ENCODE results near the gene TNK1. TPM values are rescaled to one million over a fixed set of nuclear protein-coding genes. Genes with fewer than 3 reads are reported as not detected.
"Not testable (repeated sequence)": the region's sequence is repeated elsewhere in the genome, so short reads cannot be mapped to it uniquely, and the experiment has no call there.

TNK1 gene
- total RNA-seq, 4 donors from 2014 or later, result 13.0 to 25.4 (median 19.7) TPM

DNA sequence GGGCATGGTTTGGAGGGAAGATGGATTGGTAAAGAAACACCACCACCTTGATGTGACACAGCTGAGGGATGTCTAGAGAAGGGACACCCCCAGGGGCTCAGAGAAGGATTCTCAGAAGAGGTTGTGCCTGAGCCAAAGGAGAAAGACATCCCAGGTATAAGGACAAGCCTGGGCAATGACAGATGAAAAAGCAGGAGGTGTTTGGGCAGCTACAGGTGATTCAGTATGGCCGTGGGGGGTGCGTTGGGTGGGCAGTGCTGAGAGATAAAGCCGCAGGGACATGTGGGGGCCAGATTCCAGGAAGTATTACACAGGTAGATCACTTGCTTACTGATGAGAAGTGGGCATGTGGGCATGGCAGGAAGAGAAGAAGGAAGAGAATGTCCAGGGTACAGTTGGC lies 19.0 kb upstream of the TNK1 start:
- WGBS, 2 donors, result 49 to 55% methylated on average over 3 of the region's 3 CpGs
- no peak overlapping the region for H3K4me3 ChIP-seq (ENCODE audit: low read depth, poor library complexity, severe bottlenecking)
- TF ChIP-seq POLR2A (IDR thresholded peaks at IDR 0.05) (no peak), CTCF (IDR thresholded peaks at IDR 0.05) (no peak)
- intact Hi-C loops (cut with DNase I; ENCODE audit: low total_unique reads), result loop anchor here (10.0 kb wide), 1 partner anchor 63 kb away; the partner anchor contains the start of genes SPEM1, SPEM2 and SPEM3
- no peak for DNase-seq (ENCODE audit: low spot score in 2 of 2)

- 75 to 92% methylated on average over 6 of the region's 6 CpGs for WGBS, 2 donors
- TF ChIP-seq POLR2A (IDR thresholded peaks at IDR 0.05) (no peak), CTCF (IDR thresholded peaks at IDR 0.05) (no peak)
- no peak overlapping the region for H3K4me3 ChIP-seq (ENCODE audit: low read depth, poor library complexity, severe bottlenecking)
- no peak for DNase-seq (ENCODE audit: low spot score in 2 of 2)
- intact Hi-C loops (cut with DNase I; ENCODE audit: low total_unique reads), result loop anchor here (10.0 kb wide), 1 partner anchor 61 kb away; the partner anchor contains the start of genes SPEM1, SPEM2 and SPEM3
Observed at GRCh38 chr17:7363311-7363710, 17.6 kb upstream of the TNK1 start.

- intact Hi-C loops (cut with DNase I; ENCODE audit: low total_unique reads), result loop anchor here (10.0 kb wide), 1 partner anchor 59 kb away; the partner anchor contains the start of genes SPEM1, SPEM2 and SPEM3
- 92 to 95% methylated on average over 6 of the region's 7 CpGs for WGBS, 2 donors
- not testable (repeated sequence) for H3K4me3 ChIP-seq (ENCODE audit: low read depth, poor library complexity, severe bottlenecking); DNase-seq (ENCODE audit: low spot score in 2 of 2)
Observed at GRCh38 chr17:7365963-7366362, 14.9 kb upstream of the TNK1 start.

GRCh38 chr17:7367083-7367482 lies 13.8 kb upstream of the TNK1 start:
- no peak for TF ChIP-seq POLR2A (IDR thresholded peaks at IDR 0.05)
- TF ChIP-seq CTCF (IDR thresholded peaks at IDR 0.05), result no peak
- intact Hi-C loops (cut with DNase I; ENCODE audit: low total_unique reads), result loop anchor here (10.0 kb wide), 1 partner anchor 58 kb away; the partner anchor contains the start of genes SPEM1, SPEM2 and SPEM3
- 91% methylated on average over 8 of the region's 8 CpGs for WGBS, 2 donors
- no peak overlapping the region for H3K4me3 ChIP-seq (ENCODE audit: low read depth, poor library complexity, severe bottlenecking)
- DNase-seq (ENCODE audit: low spot score in 2 of 2), result no peak

DNA sequence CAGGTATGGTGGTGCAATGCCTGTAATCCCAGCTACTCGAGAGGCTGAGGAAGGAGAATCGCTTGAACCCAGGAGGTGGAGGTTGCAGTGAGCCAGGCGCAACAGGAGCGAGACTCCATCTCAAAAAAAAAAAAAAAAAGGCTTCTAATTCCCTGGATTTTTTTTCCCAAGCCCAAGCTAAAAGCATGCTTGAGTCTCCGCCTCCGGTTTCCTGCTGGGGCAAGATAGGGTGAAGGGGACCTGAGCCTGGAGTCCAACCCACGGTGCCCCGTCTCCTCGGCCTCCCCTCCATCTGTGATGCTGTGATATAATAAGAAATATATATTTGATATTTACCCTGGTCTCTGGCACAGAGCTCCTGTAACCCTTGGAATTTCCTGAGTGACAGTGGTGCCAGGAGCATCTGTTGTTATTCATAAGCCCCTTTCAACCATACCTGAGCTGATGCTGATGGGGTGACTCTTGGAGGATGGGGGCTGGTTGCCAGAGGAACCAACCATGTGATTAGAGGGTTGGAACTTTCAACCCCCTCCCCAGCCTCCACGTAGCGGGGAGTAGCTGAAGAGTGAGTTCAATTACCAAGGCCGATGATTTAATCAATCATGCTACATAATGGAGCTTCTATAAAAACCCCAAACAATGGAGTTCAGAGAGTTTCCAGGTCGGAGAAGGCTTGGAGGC lies 12.8 kb upstream of the TNK1 start:
- intact Hi-C loops (cut with DNase I; ENCODE audit: low total_unique reads), result loop anchor here (10.0 kb wide), 1 partner anchor 57 kb away; the partner anchor contains the start of genes SPEM1, SPEM2 and SPEM3
- no peak overlapping the region for H3K4me3 ChIP-seq (ENCODE audit: low read depth, poor library complexity, severe bottlenecking)
- TF ChIP-seq POLR2A (IDR thresholded peaks at IDR 0.05) (no peak), CTCF (IDR thresholded peaks at IDR 0.05) (no peak)
- no peak for DNase-seq (ENCODE audit: low spot score in 2 of 2)
- WGBS, 2 donors, result 78 to 79% methylated on average over 13 of the region's 13 CpGs

- WGBS, 2 donors, result 85 to 94% methylated on average over 5 of the region's 5 CpGs
- not testable (repeated sequence) for DNase-seq (ENCODE audit: low spot score in 2 of 2); H3K4me3 ChIP-seq (ENCODE audit: low read depth, poor library complexity, severe bottlenecking)
- intact Hi-C loops (cut with DNase I; ENCODE audit: low total_unique reads), result loop anchor here (10.0 kb wide), 1 partner anchor 56 kb away; the partner anchor contains the start of genes SPEM1, SPEM2 and SPEM3
Observed at GRCh38 chr17:7368599-7368994, 12.3 kb upstream of the TNK1 start.
